Vagina (tissue), 2 donors: ENCODE results near the gene CCNQ.

Experiments
- POLR2AphosphoS5 ChIP-seq, 2 donors: sonication (generic); formaldehyde crosslinking; IDR thresholded peaks; one replicate each; pipeline ENCODE4 v1.9.0; 2017; ENCODE audit warnings: antibody characterized with exemption in 2 of 2, mild to moderate bottlenecking in 2 of 2, low read depth in 1 of 2; ENCODE audit not compliant: insufficient read depth in 1 of 2
- TF ChIP-seq, protein P1 (sequence below), 3 experiments: fragments of 450-650 bp in 2 of 3; fragments of 200-600 bp in 1 of 3; sonication (generic) in 1 of 3; IDR thresholded peaks; one replicate each; pipeline ENCODE4 v1.5.1; 2017 to 2019; ENCODE audit warnings: antibody characterized with exemption in 3 of 3, mild to moderate bottlenecking in 2 of 3, moderate library complexity in 2 of 3

DNA sequence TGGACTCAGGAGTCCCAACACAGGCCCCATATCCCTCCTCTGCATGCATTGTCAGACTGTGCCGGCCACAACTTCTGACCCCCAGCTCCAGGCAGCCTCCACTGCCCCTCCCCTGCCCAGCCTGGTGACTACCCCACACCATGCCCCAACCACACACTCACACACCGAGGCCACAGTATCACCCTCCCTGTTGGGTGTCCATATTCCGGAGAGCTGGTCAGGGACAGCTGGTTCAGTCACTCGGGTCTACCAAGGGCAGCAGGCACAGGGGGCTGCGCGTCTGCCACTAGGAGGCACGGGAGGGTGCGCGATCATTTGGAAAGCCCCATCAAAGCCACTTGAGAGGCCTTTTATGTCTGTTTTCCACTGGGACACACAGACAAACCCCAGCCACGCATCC is 26.3 kb downstream of the CCNQ start:
- TF ChIP-seq, protein P1, sequence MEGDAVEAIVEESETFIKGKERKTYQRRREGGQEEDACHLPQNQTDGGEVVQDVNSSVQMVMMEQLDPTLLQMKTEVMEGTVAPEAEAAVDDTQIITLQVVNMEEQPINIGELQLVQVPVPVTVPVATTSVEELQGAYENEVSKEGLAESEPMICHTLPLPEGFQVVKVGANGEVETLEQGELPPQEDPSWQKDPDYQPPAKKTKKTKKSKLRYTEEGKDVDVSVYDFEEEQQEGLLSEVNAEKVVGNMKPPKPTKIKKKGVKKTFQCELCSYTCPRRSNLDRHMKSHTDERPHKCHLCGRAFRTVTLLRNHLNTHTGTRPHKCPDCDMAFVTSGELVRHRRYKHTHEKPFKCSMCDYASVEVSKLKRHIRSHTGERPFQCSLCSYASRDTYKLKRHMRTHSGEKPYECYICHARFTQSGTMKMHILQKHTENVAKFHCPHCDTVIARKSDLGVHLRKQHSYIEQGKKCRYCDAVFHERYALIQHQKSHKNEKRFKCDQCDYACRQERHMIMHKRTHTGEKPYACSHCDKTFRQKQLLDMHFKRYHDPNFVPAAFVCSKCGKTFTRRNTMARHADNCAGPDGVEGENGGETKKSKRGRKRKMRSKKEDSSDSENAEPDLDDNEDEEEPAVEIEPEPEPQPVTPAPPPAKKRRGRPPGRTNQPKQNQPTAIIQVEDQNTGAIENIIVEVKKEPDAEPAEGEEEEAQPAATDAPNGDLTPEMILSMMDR (IDR thresholded peaks at IDR 0.05), result no peak
- no peak for TF ChIP-seq POLR2AphosphoS5 (IDR thresholded peaks at IDR 0.05; ENCODE audit: insufficient read depth in 1 of 2, low read depth in 1 of 2)
